SU-DHL-6 (cell line): ENCODE results near the gene LRIG1.

Source experiments
- CTCF ChIP-seq: fragments of 200-600 bp; sonication (generic); IDR thresholded peaks from one replicate; pipeline ENCODE4 v1.5.1; 2017; ENCODE audit warnings: antibody characterized with exemption, mild to moderate bottlenecking, low read length, moderate library complexity; ENCODE audit not compliant: insufficient read depth, poor library complexity, severe bottlenecking
- EZH2phosphoT487 ChIP-seq: fragments of 200-600 bp; sonication (generic), shearing (Covaris generic); conservative IDR thresholded peaks from 2 replicates; pipeline ENCODE4 v1.6.1; 2018; ENCODE audit warnings: mild to moderate bottlenecking, antibody characterized with exemption, low read length, moderate library complexity, mixed read lengths

- TF ChIP-seq EZH2phosphoT487 (no peak), CTCF (no peak)
Measured at GRCh38 chr3:66370179-66370578, 130.6 kb downstream of the LRIG1 start.
